CD14-positive monocyte (primary cell): Measurements from ENCODE around the gene NDFIP2. TPM values are rescaled to one million over a fixed set of nuclear protein-coding genes. Genes with fewer than 3 reads are reported as not detected.

Source experiments
- DNase-seq, 3 donors: peaks; one replicate each; pipeline ENCODE4 v3.0.0-alpha.2; 2011 to 2022
- H2AFZ ChIP-seq: 2 replicates; pipeline ENCODE4 v1.6.0; 2012; ENCODE audit warnings: mild to moderate bottlenecking, low read depth, low read length, inconsistent platforms; ENCODE audit not compliant: insufficient read depth, poor library complexity, severe bottlenecking
- H3K27ac ChIP-seq, 2 donors: 1 replicate in 1 of 2; 2 replicates in 1 of 2; pipeline ENCODE4 v1.5.1; 2012 to 2013; ENCODE audit warnings: low read length in 2 of 2, control low read depth in 1 of 2, inconsistent platforms in 1 of 2, low read depth in 1 of 2, mild to moderate bottlenecking in 1 of 2
- H3K27me3 ChIP-seq, 2 donors: one replicate each; pipeline versions ENCODE4 v1.6.0 to v1.6.1; 2011 to 2013; ENCODE audit warnings: low read length in 2 of 2; ENCODE audit not compliant: control insufficient read depth in 2 of 2, insufficient read depth in 2 of 2
- H3K36me3 ChIP-seq, 2 donors: replicated peaks in 1 of 2; 1 replicate in 1 of 2; 2 replicates in 1 of 2; pipeline versions ENCODE4 v1.5.1 to v1.6.1; 2012 to 2013; ENCODE audit warnings: low read length in 2 of 2, control low read depth in 1 of 2, inconsistent platforms in 1 of 2, mild to moderate bottlenecking in 1 of 2; ENCODE audit not compliant: insufficient read depth in 2 of 2, control insufficient read depth in 1 of 2
- H3K4me1 ChIP-seq, 2 donors: 1 replicate in 1 of 2; 2 replicates in 1 of 2; pipeline versions ENCODE4 v1.5.1 to v1.6.1; 2012 to 2013; ENCODE audit warnings: low read length in 2 of 2, control low read depth in 1 of 2, inconsistent platforms in 1 of 2, mild to moderate bottlenecking in 1 of 2, moderate library complexity in 1 of 2; ENCODE audit not compliant: insufficient read depth in 2 of 2, control insufficient read depth in 1 of 2
- H3K4me2 ChIP-seq: replicated peaks from 2 replicates; pipeline ENCODE3; 2012; ENCODE audit warnings: low read length, moderate library complexity, mild to moderate bottlenecking; ENCODE audit not compliant: poor library complexity, severe bottlenecking; ENCODE audit errors: extremely low read depth
- H3K4me3 ChIP-seq, 3 experiments: fragments of 200-600 bp in 1 of 3; sonication (generic) in 1 of 3; replicated peaks in 1 of 3; 1 replicate in 2 of 3; 2 replicates in 1 of 3; pipeline ENCODE4 v1.5.1; 2011 to 2013; ENCODE audit warnings: low read length in 3 of 3, mild to moderate bottlenecking in 3 of 3, control low read depth in 2 of 3, low read depth in 2 of 3, inconsistent platforms in 1 of 3, moderate library complexity in 1 of 3
- H3K79me2 ChIP-seq: 2 replicates; pipeline ENCODE4 v1.6.0; 2012; ENCODE audit warnings: mild to moderate bottlenecking, control low read depth, inconsistent platforms, low read length, moderate library complexity; ENCODE audit not compliant: insufficient read depth
- H3K9ac ChIP-seq: 2 replicates; pipeline ENCODE4 v1.6.0; 2017; ENCODE audit warnings: low read length, mild to moderate bottlenecking; ENCODE audit not compliant: insufficient read depth, poor library complexity, severe bottlenecking
- H3K9me3 ChIP-seq, 2 donors: replicated peaks in 1 of 2; 1 replicate in 1 of 2; 2 replicates in 1 of 2; pipeline versions ENCODE4 v1.5.1 to v1.6.1; 2012 to 2013; ENCODE audit warnings: low read length in 2 of 2, control low read depth in 1 of 2; ENCODE audit not compliant: control insufficient read depth in 1 of 2, insufficient read depth in 1 of 2
- H4K20me1 ChIP-seq: 2 replicates; pipeline ENCODE4 v1.6.0; 2012; ENCODE audit warnings: mild to moderate bottlenecking, low read length, control low read depth, moderate library complexity; ENCODE audit not compliant: insufficient read depth
- H3K27ac Mint-ChIP-seq, 7 donors: one replicate each; pipeline ENCODE4 v1.8.0; 2020; ENCODE audit warnings: mild to moderate bottlenecking in 7 of 7, mixed read lengths in 7 of 7, moderate library complexity in 6 of 7, inconsistent platforms in 2 of 7
- H3K27me3 Mint-ChIP-seq, 3 donors: one replicate each; pipeline ENCODE4 v1.8.0; 2021 to 2022; ENCODE audit warnings: low read depth in 3 of 3, mild to moderate bottlenecking in 3 of 3, mixed read lengths in 3 of 3, moderate library complexity in 3 of 3, inconsistent platforms in 1 of 3
- H3K36me3 Mint-ChIP-seq, 2 donors: one replicate each; pipeline ENCODE4 v1.8.0; 2020; ENCODE audit warnings: mixed read lengths in 2 of 2, inconsistent platforms in 1 of 2, mild to moderate bottlenecking in 1 of 2
- H3K4me1 Mint-ChIP-seq: one replicate; pipeline ENCODE4 v1.8.0; 2020; ENCODE audit warnings: mild to moderate bottlenecking, mixed read lengths
- H3K4me3 Mint-ChIP-seq, 2 donors: one replicate each; pipeline ENCODE4 v1.8.0; 2020; ENCODE audit warnings: mild to moderate bottlenecking in 2 of 2, mixed read lengths in 2 of 2, moderate library complexity in 1 of 2
- H3K9me3 Mint-ChIP-seq, 7 donors: one replicate each; pipeline ENCODE4 v1.8.0; 2020 to 2022; ENCODE audit warnings: mixed read lengths in 7 of 7, mild to moderate bottlenecking in 6 of 7, moderate library complexity in 6 of 7, inconsistent platforms in 2 of 7
- CTCF ChIP-seq: fragments of 200-600 bp; IDR thresholded peaks from one replicate; pipeline ENCODE4 v1.8.0; 2022; ENCODE audit warnings: antibody characterized with exemption, mild to moderate bottlenecking
- WGBS: methylation state at CpG from one replicate; pipeline ENCODE4 v1.1.5; 2013; ENCODE audit warnings: missing lambda C conversion rate; ENCODE audit not compliant: insufficient coverage; 5-methylcytosine and 5-hydroxymethylcytosine counted together
- intact Hi-C, 2 donors: fragments of 100-400 bp; cut with micrococcal nuclease; formaldehyde crosslinking; loops; one replicate each; pipeline versions ENCODE4 v1.15.0 to v1.15.1; 2023
- polyA plus RNA-seq, 3 donors: library from polyadenylated mRNA; depleted of rRNA in 1 of 3; unstranded in 2 of 3; stranded (reverse) in 1 of 3; fragments of 300-500 nt in 2 of 3; fragments of >200 nt in 1 of 3; fragmentation: Illumina TruSeq in 2 of 3; gene quantifications; 1 replicate in 2 of 3; 2 replicates in 1 of 3; pipeline ENCODE4 v1.2.3, GENCODE V29; 2012 to 2021

The NDFIP2 gene
- polyA plus RNA-seq, 3 donors, result not detected

- H3K4me2 ChIP-seq, result no peak overlapping the region
- Mint-ChIP-seq H3K9me3 (peaks cover 0 to 4% (median 0%) of the 10 kb centered on the region in 7 donors), H3K36me3 (no peaks in the 10 kb centered on the region), H3K4me3 (no peak overlapping the region), H3K4me1 (no peaks in the 10 kb centered on the region), H3K27me3 (peaks cover 0 to 11% (median 2%) of the 10 kb centered on the region in 3 donors), H3K27ac (no peak overlapping the region)
- peaks cover 2 to 3% of the 10 kb centered on the region in 2 donors for H3K27me3 ChIP-seq
- H3K27ac ChIP-seq, result no peak overlapping the region
- no peaks in the 10 kb centered on the region for H3K79me2 ChIP-seq
- intact Hi-C loops, result no loop called here
- H3K4me3 ChIP-seq, result no peak overlapping the region
- H3K9me3 ChIP-seq, result no peaks in the 10 kb centered on the region
- H3K4me1 ChIP-seq, result no peaks in the 10 kb centered on the region
- no peaks in the 10 kb centered on the region for H3K36me3 ChIP-seq
- H2AFZ ChIP-seq, result no peak overlapping the region
- no peak for TF ChIP-seq CTCF
- DNase-seq, result no peak
- H3K9ac ChIP-seq, result no peak overlapping the region
- no peaks in the 10 kb centered on the region for H4K20me1 ChIP-seq
- WGBS, result 67% methylated on average over 3 of the region's 3 CpGs
Measured at GRCh38 chr13:79502859-79503468, 22.0 kb downstream of the NDFIP2 start.

- Mint-ChIP-seq H3K9me3 (peaks cover 0 to 4% (median 0%) of the 10 kb centered on the region in 7 donors), H3K4me3 (no peak overlapping the region), H3K4me1 (no peaks in the 10 kb centered on the region), H3K36me3 (no peaks in the 10 kb centered on the region), H3K27ac (no peak overlapping the region), H3K27me3 (peaks cover 0 to 11% (median 2%) of the 10 kb centered on the region in 3 donors)
- peaks cover 2 to 3% of the 10 kb centered on the region in 2 donors for H3K27me3 ChIP-seq
- no peak overlapping the region for H3K9ac ChIP-seq
- H3K27ac ChIP-seq, result no peak overlapping the region
- no peak for TF ChIP-seq CTCF
- no peak overlapping the region for H3K4me3 ChIP-seq
- intact Hi-C loops, result no loop called here
- H3K4me2 ChIP-seq, result no peak overlapping the region
- no peaks in the 10 kb centered on the region for H3K4me1 ChIP-seq
- DNase-seq, result no peak
- H3K9me3 ChIP-seq, result no peaks in the 10 kb centered on the region
- H2AFZ ChIP-seq, result no peak overlapping the region
- no peaks in the 10 kb centered on the region for H4K20me1 ChIP-seq
- H3K79me2 ChIP-seq, result no peaks in the 10 kb centered on the region
- no peaks in the 10 kb centered on the region for H3K36me3 ChIP-seq
Measured at GRCh38 chr13:79503473-79504017, 22.6 kb downstream of the NDFIP2 start.
